Smooth muscle cell (in vitro differentiated cells): ENCODE results near the gene TARBP1. TPM values are rescaled to one million over a fixed set of nuclear protein-coding genes. Genes with fewer than 3 reads are reported as not detected.
A peak's percentile ranks its signal among the peaks of the same experiment; 100 is the strongest.

Experiments
- DNase-seq: peaks from one replicate; lab custom pipeline; 2025; ENCODE audit not compliant: unreplicated experiment; lab: John Stamatoyannopoulos, UW
- H2AFZ ChIP-seq: fragments of 200-600 bp; sonication (generic); 2 replicates; pipeline ENCODE4 v1.6.0; 2016; ENCODE audit warnings: antibody characterized with exemption, low read depth, mild to moderate bottlenecking
- H3F3A ChIP-seq: fragments of 200-600 bp; sonication (generic); 2 replicates; pipeline ENCODE4 v1.6.0; 2017; ENCODE audit warnings: antibody characterized with exemption, low read depth
- H3K27ac ChIP-seq: fragments of 200-600 bp; sonication (generic); 2 replicates; pipeline ENCODE4 v1.5.1; 2016; ENCODE audit warnings: low read depth, mild to moderate bottlenecking
- H3K27me3 ChIP-seq: fragments of 200-600 bp; sonication (generic); 2 replicates; pipeline ENCODE4 v1.6.1; 2016; ENCODE audit warnings: low read depth, mild to moderate bottlenecking
- H3K36me3 ChIP-seq: fragments of 200-600 bp; sonication (generic); 2 replicates; pipeline ENCODE4 v1.5.1; 2016; ENCODE audit warnings: low read depth
- H3K4me1 ChIP-seq: fragments of 200-600 bp; sonication (generic); 2 replicates; pipeline ENCODE4 v1.5.1; 2016; ENCODE audit warnings: low read depth
- H3K4me2 ChIP-seq: fragments of 200-600 bp; sonication (generic); 2 replicates; pipeline ENCODE4 v1.6.0; 2016; ENCODE audit warnings: mild to moderate bottlenecking
- H3K4me3 ChIP-seq: fragments of 200-600 bp; sonication (generic); 2 replicates; pipeline ENCODE4 v1.5.1; 2016; ENCODE audit warnings: mild to moderate bottlenecking
- H3K79me2 ChIP-seq: fragments of 200-600 bp; sonication (generic); 2 replicates; pipeline ENCODE4 v1.6.0; 2016; ENCODE audit warnings: low read depth, mild to moderate bottlenecking
- H3K9ac ChIP-seq: fragments of 200-600 bp; sonication (generic); 2 replicates; pipeline ENCODE4 v1.6.0; 2016; ENCODE audit warnings: low read depth
- H3K9me3 ChIP-seq: fragments of 200-600 bp; sonication (generic); replicated peaks from 2 replicates; pipeline ENCODE4 v1.5.1; 2016; ENCODE audit warnings: low read depth
- H4K20me1 ChIP-seq: fragments of 200-600 bp; sonication (generic); 2 replicates; pipeline ENCODE4 v1.6.0; 2016; ENCODE audit warnings: low read depth
- CTCF ChIP-seq: fragments of 200-600 bp; sonication (generic); IDR thresholded peaks from 2 replicates; pipeline ENCODE4 v1.5.1; 2017; ENCODE audit warnings: borderline replicate concordance, mild to moderate bottlenecking, antibody characterized with exemption; ENCODE audit not compliant: insufficient read depth, poor library complexity, severe bottlenecking
- WGBS: methylation state at CpG from one replicate; pipeline ENCODE4 v1.1.7; 2016; ENCODE audit warnings: low lambda C conversion rate; 5-methylcytosine and 5-hydroxymethylcytosine counted together
- polyA plus RNA-seq: library from polyadenylated mRNA; unstranded; fragments of >200 nt; fragmentation: Nextera tagmentation; extraction: Ambion mirVana; gene quantifications from 2 replicates; pipeline ENCODE4 v1.2.1, GENCODE V29; 2016
- total RNA-seq: library from RNA; depleted of rRNA; stranded (reverse); fragments of >200 nt; gene quantifications from 2 replicates; pipeline ENCODE4 v1.2.3, GENCODE V29; 2014

TARBP1 gene
- total and polyA plus RNA-seq, 2 experiments from 2014 or later: 6.1 to 28.9 TPM

GRCh38 chr1:234434706-234435105, 44.3 kb downstream of the TARBP1 start:
- no peak overlapping the region for H2AFZ ChIP-seq
- no peaks in the 10 kb centered on the region for H4K20me1 ChIP-seq
- no peaks in the 10 kb centered on the region for H3K27me3 ChIP-seq
- H3K4me1 ChIP-seq: no peaks in the 10 kb centered on the region
- H3K9ac ChIP-seq: no peak overlapping the region
- no peaks in the 10 kb centered on the region for H3K79me2 ChIP-seq
- H3K4me2 ChIP-seq: no peak overlapping the region
- TF ChIP-seq CTCF: no peak
- DNase-seq: no peak
- H3K36me3 ChIP-seq: no peaks in the 10 kb centered on the region
- H3K27ac ChIP-seq: no peak overlapping the region
- no peaks in the 10 kb centered on the region for H3F3A ChIP-seq
- WGBS: 100% methylated on average over 2 of the region's 2 CpGs
- H3K9me3 ChIP-seq: no peaks in the 10 kb centered on the region
- no peak overlapping the region for H3K4me3 ChIP-seq

- no peaks in the 10 kb centered on the region for H3F3A ChIP-seq
- H3K36me3 ChIP-seq: peaks cover 5% of the 10 kb centered on the region
- H3K9ac ChIP-seq: no peak overlapping the region
- H3K4me3 ChIP-seq: no peak overlapping the region
- no peaks in the 10 kb centered on the region for H3K9me3 ChIP-seq
- H3K27me3 ChIP-seq: no peaks in the 10 kb centered on the region
- peak overlapping the region; percentile 57 for H2AFZ ChIP-seq
- no peaks in the 10 kb centered on the region for H3K79me2 ChIP-seq
- WGBS: 38% methylated on average over 1 of the region's 1 CpG
- no peak overlapping the region for H3K4me2 ChIP-seq
- peak overlapping the region; percentile 62 for H3K27ac ChIP-seq
- H3K4me1 ChIP-seq: no peaks in the 10 kb centered on the region
- DNase-seq: no peak
- H4K20me1 ChIP-seq: no peaks in the 10 kb centered on the region
- TF ChIP-seq CTCF: no peak
These were observed 45.3 kb downstream of the TARBP1 start for GRCh38 chr1:234433563-234434285.

GRCh38 chr1:234431255-234431654, 47.7 kb downstream of the TARBP1 start:
- TF ChIP-seq CTCF: no peak
- Histone ChIP-seq H4K20me1 (no peaks in the 10 kb centered on the region), H3K36me3 (peaks cover 5% of the 10 kb centered on the region), H3K27me3 (no peaks in the 10 kb centered on the region), H3K4me3 (no peak overlapping the region), H3F3A (no peaks in the 10 kb centered on the region), H3K4me1 (no peaks in the 10 kb centered on the region), H3K27ac (no peak overlapping the region), H2AFZ (no peak overlapping the region), H3K9ac (no peak overlapping the region), H3K79me2 (no peaks in the 10 kb centered on the region), H3K4me2 (no peak overlapping the region), H3K9me3 (no peaks in the 10 kb centered on the region)
- WGBS: 95% methylated on average over 4 of the region's 4 CpGs
- DNase-seq: no peak

GRCh38 chr1:234430691-234431090, 48.3 kb downstream of the TARBP1 start:
- Histone ChIP-seq H3K9ac (no peak overlapping the region), H3F3A (no peaks in the 10 kb centered on the region), H3K9me3 (no peaks in the 10 kb centered on the region), H3K79me2 (no peaks in the 10 kb centered on the region), H3K4me3 (no peak overlapping the region), H4K20me1 (no peaks in the 10 kb centered on the region), H2AFZ (no peak overlapping the region), H3K4me1 (no peaks in the 10 kb centered on the region), H3K36me3 (peaks cover 5% of the 10 kb centered on the region), H3K4me2 (no peak overlapping the region), H3K27me3 (no peaks in the 10 kb centered on the region), H3K27ac (no peak overlapping the region)
- no peak for DNase-seq
- TF ChIP-seq CTCF: no peak
- 98% methylated on average over 5 of the region's 5 CpGs for WGBS
